ENCODE results near the gene PPP1R1C.

- no peak for TF ChIP-seq SUZ12 (IDR thresholded peaks at IDR 0.05)
- no peak for TF ChIP-seq ELF4 (IDR thresholded peaks at IDR 0.05)
Measured at GRCh38 chr2:181998891-181999654, 13.4 kb downstream of the PPP1R1C start.

All from HEK293T (cell line).